Vagina (tissue), 2 donors: ENCODE measurements around the gene TMPRSS7. TPM values are rescaled to one million over a fixed set of nuclear protein-coding genes. Genes with fewer than 3 reads are reported as not detected.

Experiments used
- DNase-seq, 2 donors: peaks; one replicate each; pipeline ENCODE4 v3.0.0-alpha.2; 2017; ENCODE audit errors: extremely low spot score in 2 of 2
- H3K27ac ChIP-seq: fragments of 200-600 bp; sonication (generic); one replicate; pipeline ENCODE4 v1.5.1; 2019
- H3K27me3 ChIP-seq: fragments of 200-600 bp; sonication (generic); one replicate; pipeline ENCODE4 v1.5.1; 2019
- H3K36me3 ChIP-seq, 2 donors: fragments of 200-600 bp; sonication (generic); one replicate each; pipeline ENCODE4 v1.5.1; 2017 to 2019
- H3K4me1 ChIP-seq: fragments of 200-600 bp; sonication (generic); one replicate; pipeline ENCODE4 v1.5.1; 2019
- H3K4me3 ChIP-seq, 2 donors: fragments of 200-600 bp; sonication (generic); 1 replicate in 1 of 2; 2 replicates in 1 of 2; pipeline ENCODE4 v1.5.1; 2016 to 2019
- H3K9me3 ChIP-seq: fragments of 200-600 bp; sonication (generic); one replicate; pipeline ENCODE4 v1.5.1; 2019
- CTCF ChIP-seq, 3 experiments: fragments of 450-650 bp in 2 of 3; fragments of 200-600 bp in 1 of 3; sonication (generic) in 1 of 3; IDR thresholded peaks; one replicate each; pipeline ENCODE4 v1.5.1; 2017 to 2019; ENCODE audit warnings: antibody characterized with exemption in 3 of 3, mild to moderate bottlenecking in 2 of 3, moderate library complexity in 2 of 3
- POLR2A ChIP-seq, 2 donors: fragments of 450-650 bp; IDR thresholded peaks; one replicate each; pipeline ENCODE4 v1.6.1; 2017; ENCODE audit warnings: antibody characterized with exemption in 2 of 2, mild to moderate bottlenecking in 2 of 2, moderate library complexity in 2 of 2
- POLR2AphosphoS5 ChIP-seq, 2 donors: sonication (generic); formaldehyde crosslinking; IDR thresholded peaks; one replicate each; pipeline ENCODE4 v1.9.0; 2017; ENCODE audit warnings: antibody characterized with exemption in 2 of 2, mild to moderate bottlenecking in 2 of 2, low read depth in 1 of 2; ENCODE audit not compliant: insufficient read depth in 1 of 2
- intact Hi-C: fragments of 100-400 bp; cut with DNase I; formaldehyde crosslinking; loops from one replicate; pipeline ENCODE4 v1.15.1; 2023
- total RNA-seq: library from RNA; depleted of rRNA; stranded (reverse); fragments of >200 nt; gene quantifications from one replicate; pipeline ENCODE4 v1.2.3, GENCODE V29; 2016

The TMPRSS7 gene
- total RNA-seq: not detected

GRCh38 chr3:112034436-112034835 is at the start of gene TMPRSS7:
TMPRSS7 (plus strand) TSS chr3:112034736; CDS start chr3:112034846, 110 bp downstream.
- H3K4me3 ChIP-seq: no peak within 1 kb of the TSS
- no peak for TF ChIP-seq POLR2A (IDR thresholded peaks at IDR 0.05)
- TF ChIP-seq CTCF (IDR thresholded peaks at IDR 0.05): no peak
- no peak for TF ChIP-seq POLR2AphosphoS5 (IDR thresholded peaks at IDR 0.05; ENCODE audit: insufficient read depth in 1 of 2, low read depth in 1 of 2)
- H3K27ac ChIP-seq: no peak within 1 kb of the TSS
- no peaks in the 10 kb centered on the region for H3K9me3 ChIP-seq
- intact Hi-C loops: no loop called here
- H3K4me1 ChIP-seq: no peaks in the 10 kb centered on the region
- H3K36me3 ChIP-seq: no peaks in the 10 kb centered on the region
- no peak for DNase-seq
- no peaks in the 10 kb centered on the region for H3K27me3 ChIP-seq

GRCh38 chr3:111986800-111987199 is 47.7 kb upstream of the TMPRSS7 start:
- Histone ChIP-seq H3K9me3 (no peaks in the 10 kb centered on the region), H3K27me3 (no peaks in the 10 kb centered on the region), H3K27ac (no peak overlapping the region), H3K36me3 (peaks cover 0 to 28% of the 10 kb centered on the region in 2 donors), H3K4me3 (no peak overlapping the region), H3K4me1 (peaks cover 5% of the 10 kb centered on the region)
- intact Hi-C loops: no loop called here
- DNase-seq: no peak
- TF ChIP-seq POLR2AphosphoS5 (IDR thresholded peaks at IDR 0.05; ENCODE audit: insufficient read depth in 1 of 2, low read depth in 1 of 2) (no peak), POLR2A (IDR thresholded peaks at IDR 0.05) (no peak), CTCF (IDR thresholded peaks at IDR 0.05) (no peak)

GRCh38 chr3:111989061-111989678 is 45.4 kb upstream of the TMPRSS7 start:
- Histone ChIP-seq H3K27me3 (no peaks in the 10 kb centered on the region), H3K9me3 (no peaks in the 10 kb centered on the region), H3K36me3 (peaks cover 0 to 30% of the 10 kb centered on the region in 2 donors), H3K27ac (no peak overlapping the region), H3K4me1 (no peaks in the 10 kb centered on the region), H3K4me3 (no peak overlapping the region)
- intact Hi-C loops: no loop called here
- TF ChIP-seq POLR2A (IDR thresholded peaks at IDR 0.05): no peak
- TF ChIP-seq CTCF (IDR thresholded peaks at IDR 0.05): peak; percentile 10 to 66 (median 39)
- TF ChIP-seq POLR2AphosphoS5 (IDR thresholded peaks at IDR 0.05; ENCODE audit: insufficient read depth in 1 of 2, low read depth in 1 of 2): no peak
- no peak for DNase-seq

- intact Hi-C loops: no loop called here
- H3K36me3 ChIP-seq: peaks cover 0 to 16% of the 10 kb centered on the region in 2 donors
- no peaks in the 10 kb centered on the region for H3K27me3 ChIP-seq
- no peaks in the 10 kb centered on the region for H3K4me1 ChIP-seq
- no peak for TF ChIP-seq CTCF (IDR thresholded peaks at IDR 0.05)
- TF ChIP-seq POLR2A (IDR thresholded peaks at IDR 0.05): no peak
- TF ChIP-seq POLR2AphosphoS5 (IDR thresholded peaks at IDR 0.05; ENCODE audit: insufficient read depth in 1 of 2, low read depth in 1 of 2): no peak
- H3K27ac ChIP-seq: no peak overlapping the region
- H3K4me3 ChIP-seq: no peak overlapping the region
- no peak for DNase-seq
- H3K9me3 ChIP-seq: no peaks in the 10 kb centered on the region
These were observed 41.5 kb upstream of the TMPRSS7 start for GRCh38 chr3:111993038-111993437.

- Histone ChIP-seq H3K4me3 (peak within 1 kb of the TSS; percentile 38), H3K27me3 (no peaks in the 10 kb centered on the region), H3K9me3 (no peaks in the 10 kb centered on the region), H3K36me3 (no peaks in the 10 kb centered on the region), H3K4me1 (peaks cover 12% of the 10 kb centered on the region), H3K27ac (no peak within 1 kb of the TSS)
- intact Hi-C loops: no loop called here
- no peak for TF ChIP-seq POLR2A (IDR thresholded peaks at IDR 0.05)
- TF ChIP-seq CTCF (IDR thresholded peaks at IDR 0.05): no peak
- no peak for TF ChIP-seq POLR2AphosphoS5 (IDR thresholded peaks at IDR 0.05; ENCODE audit: insufficient read depth in 1 of 2, low read depth in 1 of 2)
- no peak for DNase-seq
These were observed 35.7 kb upstream of the TMPRSS7 start, which contains the start of gene TAGLN3 for GRCh38 chr3:111998636-111999483. TAGLN3 (plus strand) TSS chr3:111998922; CDS start chr3:111999423, 501 bp downstream.
